ENCODE measurements around the gene LCE1D. TPM values are rescaled to one million over a fixed set of nuclear protein-coding genes. Genes with fewer than 3 reads are reported as not detected.

The LCE1D gene
- total RNA-seq, 1 donor from 2014 or later: not detected

DNA sequence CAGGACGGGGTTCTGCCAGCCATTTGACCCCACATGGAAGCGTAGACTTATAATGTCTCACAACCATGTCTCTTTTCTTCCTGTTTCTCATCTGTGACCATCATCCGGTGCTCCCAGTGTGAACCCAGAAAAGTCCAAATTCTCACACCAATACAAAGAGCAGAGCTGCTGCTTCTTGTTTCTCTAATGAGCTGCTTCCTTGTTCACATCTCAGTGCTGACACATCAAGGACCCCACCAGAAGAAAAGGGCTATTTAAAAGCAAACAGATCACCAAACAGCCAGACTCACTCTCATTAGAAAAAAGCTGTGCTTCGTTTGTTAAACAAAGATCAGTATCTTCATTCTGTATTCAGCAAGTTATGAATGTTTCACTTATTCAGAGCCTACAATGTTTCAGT is 835 bp upstream of the LCE1D start:
- no peak overlapping the region for H3K4me3 ChIP-seq (ENCODE audit: low read depth, low read length)
- TF ChIP-seq, protein P1, sequence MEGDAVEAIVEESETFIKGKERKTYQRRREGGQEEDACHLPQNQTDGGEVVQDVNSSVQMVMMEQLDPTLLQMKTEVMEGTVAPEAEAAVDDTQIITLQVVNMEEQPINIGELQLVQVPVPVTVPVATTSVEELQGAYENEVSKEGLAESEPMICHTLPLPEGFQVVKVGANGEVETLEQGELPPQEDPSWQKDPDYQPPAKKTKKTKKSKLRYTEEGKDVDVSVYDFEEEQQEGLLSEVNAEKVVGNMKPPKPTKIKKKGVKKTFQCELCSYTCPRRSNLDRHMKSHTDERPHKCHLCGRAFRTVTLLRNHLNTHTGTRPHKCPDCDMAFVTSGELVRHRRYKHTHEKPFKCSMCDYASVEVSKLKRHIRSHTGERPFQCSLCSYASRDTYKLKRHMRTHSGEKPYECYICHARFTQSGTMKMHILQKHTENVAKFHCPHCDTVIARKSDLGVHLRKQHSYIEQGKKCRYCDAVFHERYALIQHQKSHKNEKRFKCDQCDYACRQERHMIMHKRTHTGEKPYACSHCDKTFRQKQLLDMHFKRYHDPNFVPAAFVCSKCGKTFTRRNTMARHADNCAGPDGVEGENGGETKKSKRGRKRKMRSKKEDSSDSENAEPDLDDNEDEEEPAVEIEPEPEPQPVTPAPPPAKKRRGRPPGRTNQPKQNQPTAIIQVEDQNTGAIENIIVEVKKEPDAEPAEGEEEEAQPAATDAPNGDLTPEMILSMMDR (IDR thresholded peaks at IDR 0.05; ENCODE audit: insufficient read depth, low read length, poor library complexity, severe bottlenecking): no peak

DNA sequence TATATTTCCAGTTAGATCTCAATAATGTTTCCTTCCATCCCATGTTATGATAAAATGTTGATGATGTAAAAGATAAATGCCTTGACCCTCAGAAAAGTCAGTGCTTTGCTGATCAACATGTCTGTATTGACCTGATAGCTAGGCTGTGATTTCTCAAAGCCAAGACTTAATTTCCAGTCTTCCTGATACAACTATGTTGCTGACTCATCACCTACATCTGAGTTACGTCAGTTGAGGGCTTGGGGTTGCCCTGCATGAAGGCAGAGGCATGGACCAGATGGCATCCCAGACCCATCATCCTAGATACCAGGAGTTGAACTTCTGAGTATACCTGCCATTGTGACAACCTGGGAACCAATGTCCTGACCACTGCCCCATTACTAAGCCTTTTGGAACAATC is 4.8 kb downstream of the LCE1D start:
- no peaks in the 10 kb centered on the region for H3K36me3 ChIP-seq (ENCODE audit: control insufficient read depth, insufficient read depth, low read length)
- no peak overlapping the region for H3K4me3 ChIP-seq (ENCODE audit: low read depth, low read length)
- TF ChIP-seq, protein P1 (IDR thresholded peaks at IDR 0.05; ENCODE audit: insufficient read depth, low read length, poor library complexity, severe bottlenecking): no peak
- no peaks in the 10 kb centered on the region for H3K27me3 ChIP-seq (ENCODE audit: control insufficient read depth, insufficient read depth, low read length)
- no peak for DNase-seq (ENCODE audit: low read depth)

More for the DNA sequence above, 835 bp upstream of the LCE1D start:
- no peak for DNase-seq (ENCODE audit: low read depth)
- Histone ChIP-seq H3K27me3 (ENCODE audit: control insufficient read depth, insufficient read depth, low read length) (no peaks in the 10 kb centered on the region), H3K36me3 (ENCODE audit: control insufficient read depth, insufficient read depth, low read length) (no peaks in the 10 kb centered on the region)

DNA sequence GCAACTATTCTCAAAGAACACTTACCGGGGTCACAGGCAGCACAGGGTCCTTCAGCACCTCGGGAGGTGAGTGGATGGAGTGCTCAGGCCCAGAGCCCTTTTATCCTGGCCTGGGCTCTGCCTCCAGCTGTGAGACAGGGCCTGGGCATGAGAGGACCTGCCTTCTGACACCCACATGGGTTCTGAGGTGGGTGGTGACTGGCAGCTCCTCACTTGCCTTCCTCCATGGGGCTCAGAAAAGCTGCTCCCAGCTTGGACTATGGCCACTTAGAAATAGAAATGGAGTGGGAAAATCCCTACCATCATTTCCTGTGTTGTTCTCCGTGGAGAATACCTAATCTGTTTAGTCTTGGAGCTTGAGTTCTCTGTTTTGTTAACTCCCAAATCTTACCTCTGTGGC is 10.1 kb downstream of the LCE1D start, which contains the start of gene LCE1C:
Gene LCE1C, minus strand, starts transcription at position 76 of the 400 bp plus-strand sequence. CDS start 1,173 bp downstream, outside the sequence.
- TF ChIP-seq, protein P1 (IDR thresholded peaks at IDR 0.05; ENCODE audit: insufficient read depth, low read length, poor library complexity, severe bottlenecking): no peak
- H3K36me3 ChIP-seq (ENCODE audit: control insufficient read depth, insufficient read depth, low read length): no peaks in the 10 kb centered on the region
- H3K4me3 ChIP-seq (ENCODE audit: low read depth, low read length): no peak within 1 kb of the TSS
- no peaks in the 10 kb centered on the region for H3K27me3 ChIP-seq (ENCODE audit: control insufficient read depth, insufficient read depth, low read length)
- DNase-seq (ENCODE audit: low read depth): no peak

DNA sequence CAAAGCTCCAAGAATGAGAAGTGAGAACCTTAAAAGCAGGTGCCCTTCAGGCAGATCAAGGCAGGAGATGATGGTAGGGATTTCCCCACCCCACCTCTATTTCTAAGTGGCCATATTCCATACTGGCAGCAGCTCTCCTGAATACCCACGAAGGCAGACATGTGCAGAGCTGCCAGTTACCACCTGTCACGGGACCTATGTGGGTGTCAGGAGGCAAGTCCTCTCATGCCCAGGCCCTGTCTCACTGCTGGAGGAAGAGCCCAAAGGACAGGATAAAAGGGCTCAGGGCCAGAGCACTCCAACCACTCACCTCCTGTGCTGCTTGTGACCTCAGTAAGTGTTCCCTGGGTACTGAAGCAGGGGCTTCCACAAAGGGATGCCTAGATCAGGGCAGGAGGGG is 14.5 kb downstream of the LCE1D start:
- Histone ChIP-seq H3K36me3 (ENCODE audit: control insufficient read depth, insufficient read depth, low read length) (no peaks in the 10 kb centered on the region), H3K4me3 (ENCODE audit: low read depth, low read length) (no peak overlapping the region), H3K27me3 (ENCODE audit: control insufficient read depth, insufficient read depth, low read length) (no peaks in the 10 kb centered on the region)
- TF ChIP-seq, protein P1 (IDR thresholded peaks at IDR 0.05; ENCODE audit: insufficient read depth, low read length, poor library complexity, severe bottlenecking): no peak
- no peak for DNase-seq (ENCODE audit: low read depth)

DNA sequence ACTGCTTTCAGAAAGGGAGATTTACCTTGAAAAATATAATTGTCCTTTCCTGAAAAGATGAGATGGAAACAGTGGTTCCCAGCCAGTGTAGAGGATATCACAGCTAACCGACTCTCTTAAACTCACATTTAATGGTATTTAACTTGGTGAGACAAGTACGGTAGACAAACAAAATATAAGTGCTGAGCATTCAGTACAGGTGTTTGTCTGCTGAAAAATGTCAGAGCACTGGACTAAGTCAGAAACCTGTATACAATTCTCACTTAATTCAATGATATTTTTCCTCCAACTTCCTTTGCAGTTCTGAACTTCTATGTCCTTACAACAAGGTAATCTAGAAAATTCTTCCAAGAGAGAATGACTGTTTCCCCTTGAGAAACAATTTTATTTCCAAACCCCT is 15.2 kb downstream of the LCE1D start, which contains the start of gene LCE1B:
Gene LCE1B, plus strand, starts transcription at position 301 of the 400 bp plus-strand sequence. CDS start 476 bp downstream, outside the sequence.
- Histone ChIP-seq H3K4me3 (ENCODE audit: low read depth, low read length) (no peak within 1 kb of the TSS), H3K36me3 (ENCODE audit: control insufficient read depth, insufficient read depth, low read length) (no peaks in the 10 kb centered on the region), H3K27me3 (ENCODE audit: control insufficient read depth, insufficient read depth, low read length) (no peaks in the 10 kb centered on the region)
- TF ChIP-seq, protein P1 (IDR thresholded peaks at IDR 0.05; ENCODE audit: insufficient read depth, low read length, poor library complexity, severe bottlenecking): no peak
- no peak for DNase-seq (ENCODE audit: low read depth)

DNA sequence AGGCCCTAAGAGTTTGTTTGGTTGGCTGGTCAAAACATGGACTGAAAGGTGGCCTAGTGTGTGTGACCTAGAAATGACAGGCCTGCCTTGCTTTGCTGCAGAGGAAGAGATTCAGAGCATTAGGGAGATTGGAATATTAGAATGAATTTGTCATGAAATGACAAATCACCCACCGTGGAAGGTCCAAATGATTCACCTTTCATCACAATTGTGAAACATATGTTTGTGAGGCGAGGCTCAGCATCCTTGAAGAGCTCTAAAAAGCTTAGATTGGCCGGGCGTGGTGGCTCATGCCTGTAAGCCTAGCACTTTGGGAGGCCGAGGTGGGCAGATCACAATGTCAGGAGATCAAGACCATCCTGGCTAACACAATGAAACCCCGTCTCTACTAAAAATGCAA is 20.8 kb downstream of the LCE1D start:
- Histone ChIP-seq H3K4me3 (ENCODE audit: low read depth, low read length) (no peak overlapping the region), H3K36me3 (ENCODE audit: control insufficient read depth, insufficient read depth, low read length) (no peaks in the 10 kb centered on the region), H3K27me3 (ENCODE audit: control insufficient read depth, insufficient read depth, low read length) (no peaks in the 10 kb centered on the region)
- TF ChIP-seq, protein P1 (IDR thresholded peaks at IDR 0.05; ENCODE audit: insufficient read depth, low read length, poor library complexity, severe bottlenecking): no peak
- DNase-seq (ENCODE audit: low read depth): no peak
